ENCODE data around the gene PLCB4. TPM values are rescaled to one million over a fixed set of nuclear protein-coding genes. Genes with fewer than 3 reads are reported as not detected.

Gene PLCB4
- total RNA-seq, 1 experiment from 2014 or later: 12.6 TPM

DNA sequence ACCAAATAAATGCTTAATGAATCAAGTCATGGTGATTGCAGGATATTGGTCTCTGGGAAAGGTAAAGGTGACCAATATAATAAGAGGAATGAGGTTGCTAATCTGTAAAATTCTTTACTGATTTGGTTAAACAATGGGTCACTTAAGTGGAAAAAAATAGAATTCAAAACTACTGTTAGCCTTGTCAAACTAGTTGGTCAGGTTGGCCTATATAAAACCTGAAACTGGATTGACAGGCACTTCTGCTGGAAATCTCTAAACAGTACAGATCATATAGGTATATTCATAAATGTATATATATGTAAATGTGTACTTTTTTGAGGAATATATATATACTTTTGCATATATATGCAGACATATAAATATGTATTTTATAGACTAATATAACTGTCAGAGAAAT, 19.7 kb downstream of the PLCB4 start:
- ChIA-PET CTCF (no interaction called here), POLR2A (interaction anchor here (0.6 kb wide), 1 partner anchor 69 kb away, joined by 3 read pairs; no protein-coding TSS in a partner anchor)
- no peak for ATAC-seq
- Mint-ChIP-seq H3K4me1 (peaks cover 23% of the 10 kb centered on the region), H3K4me3 (no peak overlapping the region), H3K36me3 (no peaks in the 10 kb centered on the region), H3K27me3 (ENCODE audit: low read depth) (no peaks in the 10 kb centered on the region), H3K27ac (no peak overlapping the region), H3K9me3 (no peaks in the 10 kb centered on the region; the same call in 1 of the 2 replicates)
- TF ChIP-seq PRDM15 (CRISPR knock-in tag; IDR thresholded peaks at IDR 0.05): no peak
- TF ChIP-seq, protein P1, sequence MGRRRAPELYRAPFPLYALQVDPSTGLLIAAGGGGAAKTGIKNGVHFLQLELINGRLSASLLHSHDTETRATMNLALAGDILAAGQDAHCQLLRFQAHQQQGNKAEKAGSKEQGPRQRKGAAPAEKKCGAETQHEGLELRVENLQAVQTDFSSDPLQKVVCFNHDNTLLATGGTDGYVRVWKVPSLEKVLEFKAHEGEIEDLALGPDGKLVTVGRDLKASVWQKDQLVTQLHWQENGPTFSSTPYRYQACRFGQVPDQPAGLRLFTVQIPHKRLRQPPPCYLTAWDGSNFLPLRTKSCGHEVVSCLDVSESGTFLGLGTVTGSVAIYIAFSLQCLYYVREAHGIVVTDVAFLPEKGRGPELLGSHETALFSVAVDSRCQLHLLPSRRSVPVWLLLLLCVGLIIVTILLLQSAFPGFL (CRISPR knock-in tag; IDR thresholded peaks at IDR 0.05; ENCODE audit: borderline replicate concordance): no peak
- TF ChIP-seq ZNF232 (CRISPR knock-in tag; IDR thresholded peaks at IDR 0.05): no peak
- TF ChIP-seq ZBTB21 (CRISPR knock-in tag; IDR thresholded peaks at IDR 0.05; ENCODE audit: borderline replicate concordance): no peak
- DNase-seq (ENCODE audit: low spot score): no peak

GRCh38 chr20:9092113-9092512, 23.2 kb downstream of the PLCB4 start:
- CTCF ChIA-PET: interaction anchor here (1.1 to 1.9 kb wide), 2 partner anchors 11 to 238 kb away, joined by 3 to 9 read pairs; no protein-coding TSS in a partner anchor
- Mint-ChIP-seq H3K27ac (peak overlapping the region; percentile 64; the same call in 1 of the 2 replicates), H3K4me3 (no peak overlapping the region), H3K36me3 (no peaks in the 10 kb centered on the region), H3K9me3 (no peaks in the 10 kb centered on the region), H3K27me3 (ENCODE audit: low read depth) (no peaks in the 10 kb centered on the region), H3K4me1 (peaks cover 22% of the 10 kb centered on the region)
- DNase-seq (ENCODE audit: low spot score) (no peak), ATAC-seq (no peak)
- TF ChIP-seq, protein P2, sequence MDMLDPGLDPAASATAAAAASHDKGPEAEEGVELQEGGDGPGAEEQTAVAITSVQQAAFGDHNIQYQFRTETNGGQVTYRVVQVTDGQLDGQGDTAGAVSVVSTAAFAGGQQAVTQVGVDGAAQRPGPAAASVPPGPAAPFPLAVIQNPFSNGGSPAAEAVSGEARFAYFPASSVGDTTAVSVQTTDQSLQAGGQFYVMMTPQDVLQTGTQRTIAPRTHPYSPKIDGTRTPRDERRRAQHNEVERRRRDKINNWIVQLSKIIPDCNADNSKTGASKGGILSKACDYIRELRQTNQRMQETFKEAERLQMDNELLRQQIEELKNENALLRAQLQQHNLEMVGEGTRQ (CRISPR knock-in tag; IDR thresholded peaks at IDR 0.05): no peak
- TF ChIP-seq EMX1 (CRISPR knock-in tag; IDR thresholded peaks at IDR 0.05) (no peak), ERG (CRISPR knock-in tag; IDR thresholded peaks at IDR 0.05) (no peak), ZNF671 (CRISPR knock-in tag; IDR thresholded peaks at IDR 0.05) (no peak), GABPB1 (CRISPR knock-in tag; IDR thresholded peaks at IDR 0.05) (no peak), IRF1 (CRISPR knock-in tag; IDR thresholded peaks at IDR 0.05) (no peak), FOXP4 (CRISPR knock-in tag; IDR thresholded peaks at IDR 0.05) (no peak), E2F1 (CRISPR knock-in tag; IDR thresholded peaks at IDR 0.05) (no peak), SMAD3 (CRISPR knock-in tag; IDR thresholded peaks at IDR 0.05; ENCODE audit: borderline replicate concordance) (no peak), TP53 (CRISPR knock-in tag; IDR thresholded peaks at IDR 0.05) (no peak), ZNF219 (CRISPR knock-in tag; IDR thresholded peaks at IDR 0.05; ENCODE audit: borderline replicate concordance) (no peak)
- TF ChIP-seq, protein P3, sequence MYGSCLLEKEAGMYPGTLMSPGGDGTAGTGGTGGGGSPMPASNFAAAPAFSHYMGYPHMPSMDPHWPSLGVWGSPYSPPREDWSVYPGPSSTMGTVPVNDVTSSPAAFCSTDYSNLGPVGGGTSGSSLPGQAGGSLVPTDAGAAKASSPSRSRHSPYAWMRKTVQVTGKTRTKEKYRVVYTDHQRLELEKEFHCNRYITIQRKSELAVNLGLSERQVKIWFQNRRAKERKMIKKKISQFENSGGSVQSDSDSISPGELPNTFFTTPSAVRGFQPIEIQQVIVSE (CRISPR knock-in tag; IDR thresholded peaks at IDR 0.05; ENCODE audit: borderline replicate concordance): no peak
- POLR2A ChIA-PET: no interaction called here

All from WTC11 (cell line).